K562 (cell line): ENCODE data around the gene STXBP4. TPM values are rescaled to one million over a fixed set of nuclear protein-coding genes. Genes with fewer than 3 reads are reported as not detected.

Experiments
- ATAC-seq: fragments of 200-7000 bp; cut with Tn5 transposase; 3 replicates; pipeline ENCODE4 v1.9.1; 2020; ENCODE audit warnings: moderate library complexity
- BruUV-seq: library from RNA; stranded (reverse); fragments of 400-500 nt; replicated peaks from 2 replicates; lab custom pipeline; 2021; lab: Mats Ljungman, UMichigan
- CTCF ChIA-PET: fragments of 300-600 bp; formaldehyde crosslinking; extraction: SDS; loops from one replicate; lab custom pipeline; 2021; ENCODE audit warnings: low intra/inter-chr PET ratio; lab: Yijun Ruan, JAX
- POLR2A ChIA-PET: fragments of 300-600, 350-650 bp; sonication (Branson Sonifier 250); formaldehyde crosslinking; extraction: SDS; loops from one replicate; lab custom pipeline; 2021; ENCODE audit warnings: antibody characterized with exemption, inconsistent platforms; lab: Yijun Ruan, JAX
- DNase-seq, 4 experiments: peaks; one replicate each; pipeline versions ENCODE4 v3.0.0 to v3.0.0-alpha.2; 2011 to 2018; ENCODE audit warnings: low spot score in 3 of 4, mixed read lengths in 3 of 4; ENCODE audit errors: extremely low read depth in 1 of 4
- FAIRE-seq: peaks from 2 replicates; lab custom pipeline; 2011; peaks lifted over from hg19 to GRCh38; lab: Jason Lieb, UNC
- H2AFZ ChIP-seq: 2 replicates; pipeline ENCODE4 v1.6.0; 2011; ENCODE audit warnings: low read depth, low read length, control low read depth, inconsistent platforms
- H3K27ac ChIP-seq: fragments of 200-600 bp; 3 replicates; pipeline ENCODE4 v1.8.0; 2011; ENCODE audit warnings: low read depth, mild to moderate bottlenecking, control low read depth, inconsistent platforms, low read length, moderate library complexity, mixed read lengths; ENCODE audit errors: extremely low read depth
- H3K27me3 ChIP-seq, 2 experiments: fragments of 300-600 bp in 1 of 2; 2 replicates in 1 of 2; 3 replicates in 1 of 2; pipeline versions ENCODE4 v1.6.0 to v1.8.0; 2011; ENCODE audit warnings: inconsistent platforms in 2 of 2, low read length in 2 of 2, mild to moderate bottlenecking in 1 of 2, mixed read lengths in 1 of 2, moderate library complexity in 1 of 2; ENCODE audit not compliant: control insufficient read depth in 2 of 2, insufficient read depth in 2 of 2
- H3K36me3 ChIP-seq: fragments of 300-600 bp; 3 replicates; pipeline ENCODE4 v1.8.0; 2011; ENCODE audit warnings: mild to moderate bottlenecking, low read length, inconsistent platforms; ENCODE audit not compliant: control insufficient read depth, insufficient read depth
- H3K4me1 ChIP-seq, 2 experiments: fragments of 200-600 bp in 1 of 2; replicated peaks in 1 of 2; 2 replicates in 1 of 2; 3 replicates in 1 of 2; pipeline versions ENCODE4 v1.5.1 to v1.8.0; 2011; ENCODE audit warnings: inconsistent platforms in 2 of 2, low read length in 2 of 2, mild to moderate bottlenecking in 1 of 2, mixed read lengths in 1 of 2, moderate library complexity in 1 of 2; ENCODE audit not compliant: control insufficient read depth in 2 of 2, insufficient read depth in 2 of 2
- H3K4me2 ChIP-seq: 2 replicates; pipeline ENCODE4 v1.6.1; 2011; ENCODE audit warnings: low read length, control low read depth, inconsistent platforms, mixed read lengths; ENCODE audit not compliant: insufficient read depth
- H3K4me3 ChIP-seq: fragments of 200-600 bp; sonication (generic), shearing (Covaris generic); 2 replicates; pipeline ENCODE4 v1.5.1; 2016; ENCODE audit warnings: control low read depth, inconsistent platforms
- H3K79me2 ChIP-seq: fragments of 200-600 bp; 3 replicates; pipeline ENCODE4 v1.8.0; 2011; ENCODE audit warnings: low read length, inconsistent platforms; ENCODE audit not compliant: control insufficient read depth, insufficient read depth
- H3K9ac ChIP-seq, 2 experiments: 2 replicates each; pipeline versions ENCODE4 v1.6.0 to v1.6.1; 2011; ENCODE audit warnings: low read depth in 2 of 2, low read length in 2 of 2, control low read depth in 1 of 2, inconsistent platforms in 1 of 2, mild to moderate bottlenecking in 1 of 2, mixed read lengths in 1 of 2; ENCODE audit not compliant: insufficient read depth in 1 of 2
- H3K9me1 ChIP-seq: one replicate; pipeline ENCODE4 v1.6.0; 2011; ENCODE audit warnings: inconsistent platforms, mild to moderate bottlenecking, low read length, moderate library complexity; ENCODE audit not compliant: control insufficient read depth, insufficient read depth
- H3K9me3 ChIP-seq: replicated peaks from 2 replicates; pipeline ENCODE4 v1.5.1; 2011; ENCODE audit warnings: low read depth, low read length, inconsistent platforms; ENCODE audit not compliant: control insufficient read depth, insufficient read depth
- H4K20me1 ChIP-seq: replicated peaks from 2 replicates; pipeline ENCODE4 v1.6.1; 2011; ENCODE audit warnings: low read length, inconsistent platforms, mixed read lengths; ENCODE audit not compliant: control insufficient read depth, insufficient read depth
- ATF1 ChIP-seq, 2 experiments: fragments of 450-650 bp in 1 of 2; IDR thresholded peaks; 2 replicates each; pipeline ENCODE4 v1.6.1; 2016; ENCODE audit warnings: missing compliant biosample characterization in 1 of 2, missing genetic modification characterization in 1 of 2
- CAMTA2 ChIP-seq: fragments of 250-450 bp; sonication (Bioruptor Pico); conservative IDR thresholded peaks from 2 replicates; pipeline ENCODE4 v1.5.1; 2022
- CEBPG ChIP-seq, 3 experiments: fragments of 200-800 bp in 1 of 3; sonication (Bioruptor generic) in 1 of 3; sonication (generic) in 1 of 3; formaldehyde crosslinking in 1 of 3; IDR thresholded peaks in 2 of 3; conservative IDR thresholded peaks in 1 of 3; 2 replicates each; pipeline versions ENCODE4 v1.6.1 to v1.8.0; 2016 to 2022; ENCODE audit warnings: missing compliant biosample characterization in 2 of 3, missing genetic modification characterization in 2 of 3, mild to moderate bottlenecking in 1 of 3, missing genetic modification reagents in 1 of 3
- CTCF ChIP-seq, 3 experiments: IDR thresholded peaks in 2 of 3; conservative IDR thresholded peaks in 1 of 3; 2 replicates each; pipeline ENCODE4 v1.5.1; 2011 to 2012; ENCODE audit warnings: low read length in 3 of 3, mild to moderate bottlenecking in 3 of 3, control low read depth in 2 of 3, improper control_type of control experiment in 1 of 3, inconsistent platforms in 1 of 3, low read depth in 1 of 3, mixed read lengths in 1 of 3, moderate library complexity in 1 of 3; ENCODE audit not compliant: insufficient read depth in 2 of 3
- FOXJ2 ChIP-seq: fragments of 200-800 bp; sonication (Bioruptor generic); IDR thresholded peaks from 2 replicates; pipeline ENCODE4 v1.6.1; 2016; ENCODE audit warnings: missing genetic modification characterization, missing compliant biosample characterization
- GABPA ChIP-seq: fragments of 200-800 bp; sonication (Bioruptor generic); conservative IDR thresholded peaks from 2 replicates; pipeline ENCODE4 v1.6.1; 2016; ENCODE audit warnings: low read depth, missing genetic modification characterization, missing compliant biosample characterization
- NCOA4 ChIP-seq: fragments of 450-650 bp; IDR thresholded peaks from 2 replicates; pipeline ENCODE4 v1.6.1; 2018; ENCODE audit warnings: mild to moderate bottlenecking; ENCODE audit not compliant: partially characterized antibody
- NFIC ChIP-seq: fragments of 450-650 bp; IDR thresholded peaks from 2 replicates; pipeline ENCODE4 v1.6.1; 2017; ENCODE audit warnings: mild to moderate bottlenecking, inconsistent platforms
- RAD21 ChIP-seq, 2 experiments: fragments of 250-450 bp in 1 of 2; fragments of 450-650 bp in 1 of 2; sonication (Bioruptor Pico) in 1 of 2; formaldehyde crosslinking in 1 of 2; IDR thresholded peaks in 1 of 2; conservative IDR thresholded peaks in 1 of 2; 2 replicates each; pipeline versions ENCODE4 v1.4.0 to v1.8.0; 2020 to 2022; ENCODE audit warnings: mild to moderate bottlenecking in 2 of 2, moderate library complexity in 1 of 2
- SETDB1 ChIP-seq: IDR thresholded peaks from one replicate; pipeline ENCODE4 v1.6.1; 2012; ENCODE audit warnings: low read length, control low read depth, inconsistent platforms
- YBX1 ChIP-seq: fragments of 450-650 bp; IDR thresholded peaks from 2 replicates; pipeline ENCODE4 v1.7.1; 2016; ENCODE audit warnings: mild to moderate bottlenecking
- ZBTB26 ChIP-seq: fragments of 450-650 bp; formaldehyde crosslinking; IDR thresholded peaks from 2 replicates; pipeline ENCODE4 v1.4.0; 2022; ENCODE audit warnings: missing genetic modification characterization
- ZBTB9 ChIP-seq: fragments of 450-650 bp; formaldehyde crosslinking; IDR thresholded peaks from 2 replicates; pipeline ENCODE4 v1.4.0; 2020; ENCODE audit warnings: mild to moderate bottlenecking, moderate library complexity
- ZNF224 ChIP-seq: sonication (generic); formaldehyde crosslinking; IDR thresholded peaks from 2 replicates; pipeline ENCODE4 v1.8.0; 2022; ENCODE audit warnings: mild to moderate bottlenecking, missing genetic modification reagents
- WGBS: fragments of 100-300 bp; shearing (Covaris generic); methylation state at CpG from one replicate; pipeline ENCODE4 v1.1.6; 2016; ENCODE audit warnings: low coverage, mixed read lengths; ENCODE audit not compliant: insufficient coverage; ENCODE audit errors: missing lambda C conversion rate; 5-methylcytosine and 5-hydroxymethylcytosine counted together
- in situ Hi-C: fragments of 300-500 bp; cut with MboI; formaldehyde crosslinking; loops from 4 replicates; pipeline ENCODE4 v1.15.0; 2018; ENCODE audit warnings: inconsistent platforms, mixed read lengths
- intact Hi-C: fragments of 100-400 bp; cut with micrococcal nuclease; formaldehyde crosslinking; loops from 2 replicates; pipeline ENCODE4 v1.14.2; 2022
- polyA plus RNA-seq, 8 experiments: library from polyadenylated mRNA; depleted of rRNA in 4 of 8; stranded (reverse) in 5 of 8; unstranded in 3 of 8; fragments of >200 nt; fragmentation: Nextera tagmentation in 2 of 8; fragmentation: Illumina TruSeq in 1 of 8; extraction: Ambion mirVana in 2 of 8; extraction: Trizol in 1 of 8; gene quantifications; 2 replicates each; pipeline versions ENCODE4 v1.2.1 to v1.2.3, GENCODE V29; 2011 to 2014; ENCODE audit warnings: inconsistent platforms in 1 of 8, missing spikeins in 1 of 8
- total RNA-seq, 7 experiments: library from RNA; depleted of rRNA in 6 of 7; stranded (reverse); fragments of >200 nt in 6 of 7; fragmentation: Illumina TruSeq in 2 of 7; extraction: Trizol in 2 of 7; gene quantifications; 2 replicates each; pipeline versions ENCODE4 v1.2.1 to v1.2.3, GENCODE V29; 2011 to 2021; ENCODE audit warnings: low replicate concordance in 1 of 7

STXBP4 gene
- total and polyA plus RNA-seq, 9 of the 15 experiments (the other 6 are each of a cell fraction or from before 2014, with no cell fraction given): 11.6 to 23.2 (median 18.5) TPM

GRCh38 chr17:55175788-55176427 is 207.3 kb downstream of the STXBP4 start (continued):
- TF ChIP-seq CEBPG (CRISPR knock-in tag; IDR thresholded peaks at IDR 0.05): no peak
- no peak for TF ChIP-seq CEBPG (tag; conservative IDR thresholded peaks at IDR 0.05 in 1 of 2, IDR thresholded peaks at IDR 0.05 in 1 of 2)
- TF ChIP-seq NFIC: no peak
- TF ChIP-seq ZBTB9 (CRISPR knock-in tag): no peak

- Histone ChIP-seq H3K4me3 (no peak overlapping the region), H3K9ac (no peak overlapping the region), H2AFZ (no peak overlapping the region), H3K9me1 (no peaks in the 10 kb centered on the region), H3K79me2 (no peaks in the 10 kb centered on the region), H3K27me3 (no peaks in the 10 kb centered on the region), H3K27ac (no peak overlapping the region), H3K9me3 (no peaks in the 10 kb centered on the region), H3K4me1 (no peaks in the 10 kb centered on the region), H3K4me2 (no peak overlapping the region), H3K36me3 (no peaks in the 10 kb centered on the region), H4K20me1 (no peaks in the 10 kb centered on the region)
- ATAC-seq: peak; percentile 77
- no TSS peak for BruUV-seq
- WGBS: 18% methylated on average over 3 of the region's 3 CpGs
- POLR2A ChIA-PET: interaction anchor here (0.5 to 1.0 kb wide), 2 partner anchors 31 to 48 kb away, joined by 3 to 4 read pairs; no protein-coding TSS in a partner anchor
- in situ Hi-C loops: no loop called here
- peak in 1 of 2 experiments; percentile 46; a peak in 2 of 4 replicates for TF ChIP-seq RAD21 (CRISPR knock-in tag; conservative IDR thresholded peaks at IDR 0.05 in 1 of 2, IDR thresholded peaks at IDR 0.05 in 1 of 2)
- no peak for TF ChIP-seq FOXJ2 (tag)
- no peak for TF ChIP-seq NCOA4
- TF ChIP-seq SETDB1: no peak
- TF ChIP-seq CAMTA2: no peak
- no peak for TF ChIP-seq ATF1 (CRISPR knock-in tag; IDR thresholded peaks at IDR 0.05)
- TF ChIP-seq ATF1 (tag; IDR thresholded peaks at IDR 0.05): no peak
- TF ChIP-seq GABPA: no peak
- no peak for TF ChIP-seq ZNF224 (CRISPR knock-in tag)
- no peak for TF ChIP-seq ZBTB26 (CRISPR knock-in tag)
- TF ChIP-seq CTCF (IDR thresholded peaks at IDR 0.05 in 2 of 3, conservative IDR thresholded peaks at IDR 0.05 in 1 of 3; ENCODE audit: insufficient read depth in 2 of 3, low read depth in 1 of 3, low read length in 3 of 3): peak; percentile 33 to 51 (median 41); a peak in 4 of 6 replicates
- TF ChIP-seq YBX1: no peak
- peak in 1 of 4 experiments; percentile 28 for DNase-seq
- intact Hi-C loops: loop anchor here (10.0 kb wide), 2 partner anchors 113 to 183 kb away; no protein-coding TSS in a partner anchor
- peak; percentile 42 for FAIRE-seq
- CTCF ChIA-PET: interaction anchor here (0.6 kb wide), 1 partner anchor 123 kb away, joined by 3 read pairs; no protein-coding TSS in a partner anchor
Observed at GRCh38 chr17:55177159-55177854, 208.7 kb downstream of the STXBP4 start.
